AG04449 (cell line): Measurements from ENCODE around the gene SIAH1.

Experiments
- CTCF ChIA-PET: fragments of 350-600 bp; formaldehyde crosslinking; extraction: SDS; loops from one replicate; lab custom pipeline; 2021; ENCODE audit warnings: antibody characterized with exemption; lab: Yijun Ruan, JAX
- POLR2A ChIA-PET: fragments of 400-600, 350-600 bp; formaldehyde crosslinking; extraction: SDS; loops from one replicate; lab custom pipeline; 2020; ENCODE audit warnings: antibody characterized with exemption, inconsistent platforms; lab: Yijun Ruan, JAX
- DNase-seq: peaks from one replicate; pipeline ENCODE4 v3.0.0-alpha.2; 2010; ENCODE audit warnings: low read depth, low spot score
- H3K4me3 ChIP-seq: 2 replicates; pipeline ENCODE4 v1.5.1; 2011; ENCODE audit warnings: low read depth, mild to moderate bottlenecking, control low read depth, low read length
- TF ChIP-seq, protein P1 (sequence below): IDR thresholded peaks from one replicate; pipeline ENCODE4 v1.5.1; 2011; ENCODE audit warnings: mild to moderate bottlenecking, moderate library complexity, low read length, control low read depth, inconsistent platforms; ENCODE audit not compliant: insufficient read depth; ENCODE audit errors: missing control alignments

Gene SIAH1

DNA sequence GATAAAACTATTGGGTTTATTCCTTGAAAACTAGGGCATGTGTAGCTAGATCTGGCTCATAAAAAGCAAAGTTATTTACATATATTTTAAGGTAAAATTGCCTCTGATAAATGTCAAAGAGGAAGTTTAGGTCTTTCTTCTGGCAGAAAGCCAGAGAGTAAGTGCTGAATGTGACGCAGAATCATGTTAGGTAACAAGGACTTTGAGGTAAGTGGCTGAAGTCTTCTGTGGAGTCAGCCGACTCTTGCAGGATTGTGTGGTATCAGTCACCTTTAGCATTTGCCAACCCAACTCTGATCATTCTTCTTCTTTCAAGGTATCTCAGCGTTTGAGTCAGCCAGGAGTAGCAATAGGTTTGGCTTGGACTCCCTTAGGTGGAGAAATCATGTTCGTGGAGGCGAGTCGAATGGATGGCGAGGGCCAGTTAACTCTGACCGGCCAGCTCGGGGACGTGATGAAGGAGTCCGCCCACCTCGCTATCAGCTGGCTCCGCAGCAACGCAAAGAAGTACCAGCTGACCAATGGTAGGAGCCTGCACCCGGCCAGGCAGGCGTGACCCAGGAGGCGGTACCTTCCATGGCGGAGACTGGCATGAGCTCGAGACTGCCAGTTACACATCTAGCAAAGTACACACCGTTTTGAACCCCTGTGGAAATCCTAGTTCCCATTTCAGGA lies 37.9 kb downstream of the SIAH1 start:
- DNase-seq = no peak
- ChIA-PET CTCF (interaction anchor here (0.9 to 1.1 kb wide), 3 partner anchors 13 to 276 kb away, joined by 3 to 4 read pairs (median 4); no protein-coding TSS in a partner anchor), POLR2A (no interaction called here)
- TF ChIP-seq, protein P1, sequence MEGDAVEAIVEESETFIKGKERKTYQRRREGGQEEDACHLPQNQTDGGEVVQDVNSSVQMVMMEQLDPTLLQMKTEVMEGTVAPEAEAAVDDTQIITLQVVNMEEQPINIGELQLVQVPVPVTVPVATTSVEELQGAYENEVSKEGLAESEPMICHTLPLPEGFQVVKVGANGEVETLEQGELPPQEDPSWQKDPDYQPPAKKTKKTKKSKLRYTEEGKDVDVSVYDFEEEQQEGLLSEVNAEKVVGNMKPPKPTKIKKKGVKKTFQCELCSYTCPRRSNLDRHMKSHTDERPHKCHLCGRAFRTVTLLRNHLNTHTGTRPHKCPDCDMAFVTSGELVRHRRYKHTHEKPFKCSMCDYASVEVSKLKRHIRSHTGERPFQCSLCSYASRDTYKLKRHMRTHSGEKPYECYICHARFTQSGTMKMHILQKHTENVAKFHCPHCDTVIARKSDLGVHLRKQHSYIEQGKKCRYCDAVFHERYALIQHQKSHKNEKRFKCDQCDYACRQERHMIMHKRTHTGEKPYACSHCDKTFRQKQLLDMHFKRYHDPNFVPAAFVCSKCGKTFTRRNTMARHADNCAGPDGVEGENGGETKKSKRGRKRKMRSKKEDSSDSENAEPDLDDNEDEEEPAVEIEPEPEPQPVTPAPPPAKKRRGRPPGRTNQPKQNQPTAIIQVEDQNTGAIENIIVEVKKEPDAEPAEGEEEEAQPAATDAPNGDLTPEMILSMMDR = no peak
- H3K4me3 ChIP-seq = no peak overlapping the region

DNA sequence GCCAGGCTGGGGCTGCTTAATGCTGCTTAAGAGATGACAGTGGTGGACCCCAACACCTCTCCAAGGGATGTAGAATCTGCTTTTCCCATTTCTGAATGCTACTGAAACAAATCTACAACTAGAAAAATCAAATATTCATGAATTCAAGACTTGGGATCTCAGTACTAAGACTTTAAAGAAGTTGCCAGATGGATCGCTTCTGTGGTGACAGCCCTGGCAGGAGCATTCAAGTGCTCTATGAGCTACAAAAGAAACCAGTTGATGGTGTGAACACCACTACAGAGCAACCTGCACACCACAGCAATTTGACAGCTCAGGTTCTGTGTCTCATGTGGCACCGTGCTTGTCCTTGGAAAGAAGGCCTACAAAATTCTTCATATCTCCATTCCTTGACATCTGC lies 42.6 kb downstream of the SIAH1 start:
- CTCF ChIA-PET = interaction anchor here (2.1 kb wide), 1 partner anchor 12 kb away, joined by 4 read pairs; no protein-coding TSS in a partner anchor
- no peak for DNase-seq
- POLR2A ChIA-PET = no interaction called here
- no peak overlapping the region for H3K4me3 ChIP-seq
- TF ChIP-seq, protein P1 = no peak

DNA sequence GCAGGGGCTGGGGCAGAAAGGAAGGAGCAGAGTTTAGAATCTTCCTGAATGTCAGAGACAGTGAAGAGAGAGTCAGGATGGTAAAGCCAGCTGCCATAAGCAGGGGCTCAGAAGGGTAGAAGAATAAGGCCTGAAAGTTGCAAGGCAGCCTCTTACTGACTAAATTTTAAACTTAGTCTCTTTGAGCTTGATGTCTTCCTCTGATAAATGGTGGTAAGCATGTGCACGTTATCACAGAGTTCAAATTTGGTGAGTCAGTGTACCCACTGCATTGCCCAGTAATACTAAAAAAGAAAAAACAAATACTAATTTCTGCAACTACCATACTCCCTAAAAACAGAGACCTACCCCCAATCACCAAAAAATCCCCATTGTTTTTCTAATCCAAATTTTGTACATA lies 45.2 kb downstream of the SIAH1 start:
- DNase-seq = no peak
- TF ChIP-seq, protein P1 = no peak
- POLR2A ChIA-PET = no interaction called here
- H3K4me3 ChIP-seq = no peak overlapping the region
- CTCF ChIA-PET = no interaction called here

DNA sequence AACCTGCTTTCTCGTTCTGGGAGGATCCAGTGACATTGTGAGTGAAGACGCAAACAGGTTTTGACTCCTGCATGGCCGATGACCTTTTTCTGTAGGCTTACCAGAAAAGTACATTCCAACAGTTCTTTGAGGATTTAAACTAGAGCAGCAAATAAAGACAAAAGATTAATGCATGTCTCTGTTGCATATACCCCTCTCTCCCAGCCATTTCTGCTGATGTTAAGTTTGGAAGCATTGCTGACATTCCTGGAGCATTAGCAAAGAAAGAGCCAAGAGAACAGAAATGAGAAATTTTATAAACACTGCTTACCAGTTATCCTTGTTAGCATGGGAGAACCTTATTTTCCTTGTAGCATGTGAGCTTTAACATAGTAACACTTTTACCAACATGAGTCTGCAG lies 49.3 kb downstream of the SIAH1 start:
- ChIA-PET CTCF (interaction anchor here (0.7 to 2.3 kb wide), 3 partner anchors 18 to 287 kb away, joined by 3 to 9 read pairs (median 4); no protein-coding TSS in a partner anchor), POLR2A (no interaction called here)
- TF ChIP-seq, protein P1 = no peak
- DNase-seq = peak; percentile 49
- no peak overlapping the region for H3K4me3 ChIP-seq

DNA sequence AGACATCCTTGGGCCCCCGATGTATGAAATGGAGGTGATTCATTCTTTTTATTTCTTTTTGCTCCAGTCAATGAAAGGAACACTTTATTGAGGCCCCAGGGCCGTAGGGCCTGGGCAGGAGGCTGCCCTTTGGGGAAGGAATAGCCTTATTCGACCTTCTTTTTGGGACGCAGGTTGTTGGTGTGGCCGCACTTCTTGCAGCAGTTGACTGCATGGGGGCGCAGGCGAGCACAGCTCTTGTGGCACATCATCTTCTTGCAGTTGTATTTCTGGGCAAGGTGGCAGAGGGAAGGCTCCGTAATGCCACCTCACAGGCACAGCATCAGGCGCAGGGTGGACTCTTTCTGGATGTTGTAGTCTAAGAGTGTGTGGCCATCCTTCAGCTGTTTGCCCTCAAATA lies 50.9 kb downstream of the SIAH1 start:
- CTCF ChIA-PET = interaction anchor here (2.2 kb wide), 1 partner anchor 18 kb away, joined by 6 read pairs; no protein-coding TSS in a partner anchor
- TF ChIP-seq, protein P1 = no peak
- no peak overlapping the region for H3K4me3 ChIP-seq
- DNase-seq = no peak
- POLR2A ChIA-PET = no interaction called here

DNA sequence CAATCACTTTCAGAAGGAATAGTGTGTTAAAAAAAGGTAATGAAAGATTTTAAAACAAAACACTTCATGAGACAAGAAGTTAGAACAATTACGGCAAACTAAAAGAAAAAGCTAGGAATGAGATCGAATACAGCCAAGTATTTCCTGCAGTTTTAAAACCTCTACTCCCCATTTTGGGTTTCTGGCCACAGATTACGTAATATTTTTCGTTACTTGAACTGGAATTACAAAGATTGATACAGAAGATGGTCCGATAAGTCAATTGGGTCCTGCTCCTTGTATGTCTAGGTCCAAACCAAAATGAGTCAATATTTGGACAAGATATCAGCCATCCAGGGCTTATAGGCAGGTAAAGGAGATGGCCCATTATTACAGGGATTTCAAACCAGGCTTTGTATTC lies 52.2 kb downstream of the SIAH1 start:
- no peak for DNase-seq
- CTCF ChIA-PET = interaction anchor here (1.3 to 2.2 kb wide), 2 partner anchors 10 to 20 kb away, joined by 6 to 7 read pairs; no protein-coding TSS in a partner anchor
- POLR2A ChIA-PET = no interaction called here
- no peak overlapping the region for H3K4me3 ChIP-seq
- TF ChIP-seq, protein P1 = no peak
